NCI-H146 treated with DMSO at 0.1 percent for 48 hours (cell line): ENCODE data around the gene KCNJ9.

Source experiments
- DNase-seq: peaks from one replicate; lab custom pipeline; 2025; ENCODE audit not compliant: unreplicated experiment; lab: John Stamatoyannopoulos, UW

Gene KCNJ9

GRCh38 chr1:160086456-160086892, 5.1 kb downstream of the KCNJ9 start:
- no peak for DNase-seq

GRCh38 chr1:160087118-160087662, 5.9 kb downstream of the KCNJ9 start:
- DNase-seq, result no peak

DNA sequence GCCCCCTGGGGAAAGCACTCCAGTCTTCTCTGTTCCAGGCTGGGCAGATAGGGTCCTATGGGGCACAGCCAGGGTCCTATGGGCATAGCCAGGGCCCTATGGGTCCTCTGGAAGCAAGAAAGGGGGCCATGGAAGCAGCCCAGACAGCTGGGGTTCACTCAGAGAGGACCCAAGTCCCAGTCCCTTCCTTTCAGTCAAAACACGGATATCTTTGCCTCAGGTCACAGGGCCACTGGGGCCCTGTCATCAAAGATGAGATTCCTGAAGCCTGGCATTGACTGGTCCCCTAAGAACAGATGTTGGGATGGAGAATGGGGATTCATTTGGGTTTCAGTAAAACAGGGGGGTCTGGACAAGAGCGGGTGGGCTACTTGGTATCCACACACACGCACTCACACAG, 8.5 kb downstream of the KCNJ9 start:
- no peak for DNase-seq

- no peak for DNase-seq
Observed at GRCh38 chr1:160090760-160091159, 9.4 kb downstream of the KCNJ9 start.

- DNase-seq, result no peak
Observed at GRCh38 chr1:160091666-160092223, 10.4 kb downstream of the KCNJ9 start.

- DNase-seq, result no peak
Observed at GRCh38 chr1:160092366-160093068, 11.2 kb downstream of the KCNJ9 start.

- no peak for DNase-seq
Observed at GRCh38 chr1:160093069-160093395, 11.7 kb downstream of the KCNJ9 start.

- DNase-seq, result no peak
Observed at GRCh38 chr1:160093624-160094290, 12.4 kb downstream of the KCNJ9 start.

DNA sequence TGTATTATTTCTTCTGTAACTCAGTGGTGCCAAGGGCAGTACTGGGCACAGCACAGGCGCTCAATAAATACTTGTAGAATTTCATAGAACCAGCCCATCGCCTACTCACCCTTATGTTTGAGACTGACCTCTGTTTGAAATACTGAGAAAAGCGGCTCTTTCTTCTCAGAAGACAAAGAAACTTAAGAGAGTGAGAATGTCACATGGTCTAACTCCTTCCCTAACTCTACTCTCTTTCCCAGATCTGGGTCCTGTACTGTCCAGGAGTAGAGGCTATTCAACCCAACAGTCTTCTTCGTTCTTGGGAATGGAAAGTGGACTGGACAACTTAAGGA, 12.9 kb downstream of the KCNJ9 start:
- DNase-seq, result no peak

GRCh38 chr1:160094806-160095205, 13.5 kb downstream of the KCNJ9 start:
- DNase-seq, result no peak

DNA sequence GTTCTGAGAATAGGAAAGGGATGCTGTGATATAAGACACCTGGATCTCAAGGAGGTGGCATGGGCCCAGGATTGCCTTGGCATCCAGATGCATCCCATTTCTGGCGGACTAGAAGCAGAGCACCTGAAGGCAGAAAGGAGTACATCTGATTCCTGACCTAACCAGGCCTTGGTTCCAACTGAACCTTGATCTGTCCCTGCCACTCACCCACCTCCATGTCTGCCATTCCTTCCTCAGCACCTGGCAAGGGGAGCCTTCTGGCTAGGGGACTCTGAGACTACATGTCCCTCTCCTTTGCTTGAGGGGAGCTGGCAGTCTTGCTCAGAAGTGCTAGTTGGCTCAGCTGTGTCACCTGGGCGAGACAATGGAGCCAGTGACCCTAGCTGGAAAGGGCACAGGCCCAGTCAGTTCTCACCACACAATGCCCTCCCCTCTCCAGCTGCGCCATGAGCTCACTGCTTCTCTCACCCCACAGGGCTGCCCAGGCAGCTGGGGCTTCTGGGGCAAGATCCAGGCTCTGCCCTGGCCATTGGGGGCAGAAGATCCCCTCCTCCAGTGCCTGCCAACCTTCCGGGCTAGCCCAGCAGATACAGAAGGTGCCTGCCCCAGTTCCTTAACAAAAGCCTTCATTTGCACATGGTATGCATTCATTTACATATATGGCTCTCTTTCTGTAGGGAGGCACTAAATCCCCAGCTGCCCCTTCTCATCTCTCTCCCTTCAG, 14.2 kb downstream of the KCNJ9 start:
- DNase-seq, result peak; percentile 19

GRCh38 chr1:160096274-160097116, 15.2 kb downstream of the KCNJ9 start:
- DNase-seq, result no peak

GRCh38 chr1:160097151-160097910, 16.0 kb downstream of the KCNJ9 start:
- no peak for DNase-seq

- DNase-seq, result peak; percentile 84
Observed at GRCh38 chr1:160097911-160098851, 16.8 kb downstream of the KCNJ9 start, which contains the start of gene IGSF8. Gene IGSF8, minus strand, starts transcription at chr1:160098619. Its CDS starts 147 bp downstream, at chr1:160098472.

DNA sequence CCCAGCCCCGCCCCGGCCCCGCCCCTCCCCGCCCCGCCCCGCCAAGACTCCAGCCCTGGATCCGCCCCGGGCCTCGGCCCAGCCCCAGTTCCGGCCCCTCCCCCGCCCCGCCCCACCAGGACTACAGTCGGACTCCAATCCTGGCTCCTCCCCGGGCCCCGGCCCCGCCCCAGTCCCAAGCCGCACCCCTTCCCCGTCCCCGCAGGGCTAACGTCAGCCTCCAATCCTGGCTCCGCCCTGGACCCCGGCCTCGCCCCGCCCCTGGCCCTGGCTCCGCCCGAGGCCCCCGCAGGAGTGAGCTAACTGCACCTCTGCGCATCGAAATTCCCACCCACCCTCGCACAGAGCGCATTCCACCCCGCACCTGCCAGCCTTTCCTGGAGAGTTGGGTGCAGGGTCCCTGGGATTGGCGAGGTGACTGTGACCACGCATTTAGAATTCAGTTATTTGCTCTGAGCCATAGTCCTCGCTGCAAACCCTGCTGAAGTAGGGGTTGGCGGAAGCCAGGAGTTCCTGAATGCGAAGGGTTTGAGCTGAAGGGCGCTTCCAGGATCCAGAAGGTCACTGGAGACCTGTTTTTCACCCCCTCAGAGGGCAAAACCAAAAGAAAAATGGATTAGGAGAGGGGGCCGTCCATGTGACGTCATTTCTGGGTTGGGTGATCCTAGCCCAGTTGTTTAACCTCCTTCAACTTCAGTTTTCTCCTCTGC, 17.7 kb downstream of the KCNJ9 start:
- DNase-seq, result peak; percentile 84

GRCh38 chr1:160099716-160100375, 18.5 kb downstream of the KCNJ9 start:
- DNase-seq, result no peak

- DNase-seq, result peak; percentile 18
Observed at GRCh38 chr1:160101037-160101716, 19.8 kb downstream of the KCNJ9 start.
